Tibial artery (tissue), 4 donors: ENCODE data around the gene ZNRF2.

ENCODE experiments used
- DNase-seq, 2 donors: peaks; one replicate each; pipeline ENCODE4 v3.0.0-alpha.2; 2019
- H3K27ac ChIP-seq, 2 donors: fragments of 200-600 bp; sonication (generic) in 1 of 2; 1 replicate in 1 of 2; 2 replicates in 1 of 2; pipeline ENCODE4 v1.5.1; 2018 to 2019; ENCODE audit warnings: mild to moderate bottlenecking in 1 of 2
- H3K27me3 ChIP-seq, 2 donors: fragments of 200-600 bp; sonication (generic) in 1 of 2; one replicate each; pipeline versions ENCODE4 v1.5.1 to v1.6.0; 2016 to 2019
- H3K36me3 ChIP-seq, 3 donors: fragments of 200-600 bp; sonication (generic) in 2 of 3; one replicate each; pipeline ENCODE4 v1.5.1; 2016 to 2019; ENCODE audit warnings: mild to moderate bottlenecking in 2 of 3
- H3K4me1 ChIP-seq, 4 donors: fragments of 200-600 bp; sonication (generic) in 2 of 4; 1 replicate in 3 of 4; 2 replicates in 1 of 4; pipeline ENCODE4 v1.5.1; 2016 to 2019
- H3K4me3 ChIP-seq, 2 donors: fragments of 200-600 bp; sonication (generic) in 1 of 2; 1 replicate in 1 of 2; 2 replicates in 1 of 2; pipeline ENCODE4 v1.5.1; 2018 to 2019; ENCODE audit warnings: mild to moderate bottlenecking in 2 of 2
- H3K9me3 ChIP-seq, 3 donors: fragments of 200-600 bp; sonication (generic) in 1 of 3; one replicate each; pipeline ENCODE4 v1.5.1; 2016 to 2019
- CTCF ChIP-seq, 2 experiments: fragments of 200-600 bp in 1 of 2; fragments of 450-650 bp in 1 of 2; IDR thresholded peaks; one replicate each; pipeline ENCODE4 v1.5.1; 2017 to 2019; ENCODE audit warnings: antibody characterized with exemption in 2 of 2, mild to moderate bottlenecking in 1 of 2, moderate library complexity in 1 of 2
- intact Hi-C: fragments of 100-400 bp; cut with DNase I; formaldehyde crosslinking; loops from one replicate; pipeline ENCODE4 v1.15.0; 2023; ENCODE audit warnings: low total_unique reads

The ZNRF2 gene

GRCh38 chr7:30349816-30350215 lies 65.4 kb downstream of the ZNRF2 start:
- H3K27ac ChIP-seq = no peak overlapping the region
- H3K4me1 ChIP-seq = peaks cover 0 to 49% (median 17%) of the 10 kb centered on the region in 4 donors
- H3K4me3 ChIP-seq = no peak overlapping the region
- H3K36me3 ChIP-seq = no peaks in the 10 kb centered on the region
- no peaks in the 10 kb centered on the region for H3K27me3 ChIP-seq
- intact Hi-C loops = no loop called here
- no peaks in the 10 kb centered on the region for H3K9me3 ChIP-seq
- no peak for DNase-seq
- TF ChIP-seq CTCF (IDR thresholded peaks at IDR 0.05) = no peak

- DNase-seq = no peak
- H3K4me3 ChIP-seq = no peak overlapping the region
- peak overlapping the region in 1 of 2 donors; percentile 7 for H3K27ac ChIP-seq
- H3K4me1 ChIP-seq = peaks cover 0 to 36% (median 13%) of the 10 kb centered on the region in 4 donors
- intact Hi-C loops = no loop called here
- H3K27me3 ChIP-seq = no peaks in the 10 kb centered on the region
- no peaks in the 10 kb centered on the region for H3K36me3 ChIP-seq
- no peaks in the 10 kb centered on the region for H3K9me3 ChIP-seq
- TF ChIP-seq CTCF (IDR thresholded peaks at IDR 0.05) = no peak
These were observed 66.9 kb downstream of the ZNRF2 start for GRCh38 chr7:30351286-30351685.

DNA sequence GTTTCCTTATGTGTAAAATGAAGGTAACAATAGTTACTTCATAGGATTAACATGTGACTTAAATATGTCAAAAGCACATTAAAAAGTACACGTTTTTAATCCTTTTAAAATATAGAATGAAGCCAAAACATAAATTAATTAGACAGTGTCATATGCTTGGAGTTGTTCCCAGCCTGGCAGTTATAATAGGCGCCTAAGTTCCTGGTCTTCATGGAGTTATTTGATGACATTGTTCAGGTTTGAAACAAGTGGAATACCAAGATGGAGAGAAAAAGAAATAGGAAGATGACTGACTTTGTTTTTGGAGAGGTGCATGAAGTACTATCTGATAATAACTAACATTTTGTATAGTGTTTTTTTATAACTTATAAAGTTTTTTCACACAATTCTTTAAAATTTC lies 67.3 kb downstream of the ZNRF2 start:
- TF ChIP-seq CTCF (IDR thresholded peaks at IDR 0.05) = no peak
- intact Hi-C loops = no loop called here
- Histone ChIP-seq H3K27me3 (no peaks in the 10 kb centered on the region), H3K36me3 (no peaks in the 10 kb centered on the region), H3K4me1 (peaks cover 0 to 35% (median 13%) of the 10 kb centered on the region in 4 donors), H3K9me3 (no peaks in the 10 kb centered on the region), H3K4me3 (no peak overlapping the region), H3K27ac (peak overlapping the region in 1 of 2 donors; percentile 7)
- no peak for DNase-seq

DNA sequence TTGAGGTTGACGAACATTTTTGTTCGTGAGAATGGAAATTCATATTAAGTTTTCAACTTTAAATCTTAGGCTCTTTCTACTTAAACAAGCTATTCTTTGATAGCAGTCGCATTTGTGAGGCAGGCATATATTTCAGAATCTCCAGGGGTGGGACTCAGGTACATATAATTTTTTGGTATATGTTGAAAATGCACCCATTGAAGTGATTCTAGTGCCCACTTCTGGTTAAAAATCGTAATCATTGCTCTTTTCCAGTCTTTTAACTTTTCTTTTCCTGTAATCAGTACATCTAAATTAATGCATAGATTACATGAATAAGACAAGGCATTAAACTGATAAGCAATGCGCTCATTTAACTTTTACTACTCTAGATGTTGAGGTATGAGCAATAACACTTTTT lies 67.8 kb downstream of the ZNRF2 start:
- H3K4me3 ChIP-seq = no peak overlapping the region

DNA sequence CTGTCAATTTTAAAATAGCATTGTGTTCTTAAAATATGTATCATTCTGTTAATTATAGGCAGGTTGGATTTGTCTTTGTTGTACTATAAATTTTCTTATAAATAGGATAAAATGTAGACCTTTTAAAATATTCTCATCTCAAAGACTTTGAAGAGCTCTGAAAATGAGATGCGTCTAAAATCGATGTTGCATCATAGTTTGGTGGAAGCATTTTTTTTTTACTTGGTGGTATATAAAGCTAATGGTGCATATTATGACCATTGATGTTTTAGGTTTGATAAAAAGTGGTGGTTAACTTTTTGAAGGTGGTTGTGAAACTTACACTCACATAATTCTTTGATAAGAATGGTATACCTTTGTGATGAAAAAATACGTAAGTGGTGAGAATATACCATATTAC lies 69.1 kb downstream of the ZNRF2 start:
- Histone ChIP-seq H3K27me3 (no peaks in the 10 kb centered on the region), H3K9me3 (no peaks in the 10 kb centered on the region), H3K4me3 (no peak overlapping the region), H3K36me3 (no peaks in the 10 kb centered on the region), H3K27ac (no peak overlapping the region), H3K4me1 (peaks cover 0 to 18% (median 6%) of the 10 kb centered on the region in 4 donors)
- intact Hi-C loops = no loop called here
- TF ChIP-seq CTCF (IDR thresholded peaks at IDR 0.05) = no peak
- no peak for DNase-seq

More for the DNA sequence above, 67.8 kb downstream of the ZNRF2 start:
- Histone ChIP-seq H3K9me3 (no peaks in the 10 kb centered on the region), H3K36me3 (no peaks in the 10 kb centered on the region), H3K27ac (no peak overlapping the region), H3K27me3 (no peaks in the 10 kb centered on the region), H3K4me1 (peaks cover 0 to 32% (median 13%) of the 10 kb centered on the region in 4 donors)
- intact Hi-C loops = no loop called here
- DNase-seq = no peak
- TF ChIP-seq CTCF (IDR thresholded peaks at IDR 0.05) = no peak
